Retinal pigment epithelial cell (primary cell): Measurements from ENCODE around the gene PAX8.

Source experiments
- DNase-seq: peaks from one replicate; pipeline ENCODE4 v3.0.0-alpha.2; 2010; ENCODE audit warnings: low read depth
- H3K4me3 ChIP-seq: 2 replicates; pipeline ENCODE4 v1.5.1; 2011; ENCODE audit warnings: mild to moderate bottlenecking, low read length, control low read depth, moderate library complexity
- TF ChIP-seq, protein P1 (sequence below): conservative IDR thresholded peaks from 2 replicates; pipeline ENCODE4 v1.5.1; 2011; ENCODE audit warnings: low read depth, low read length, control low read depth, inconsistent platforms

The PAX8 gene

GRCh38 chr2:113231064-113231463, 47.7 kb downstream of the PAX8 start:
- no peak for DNase-seq
- no peak overlapping the region for H3K4me3 ChIP-seq
- TF ChIP-seq, protein P1, sequence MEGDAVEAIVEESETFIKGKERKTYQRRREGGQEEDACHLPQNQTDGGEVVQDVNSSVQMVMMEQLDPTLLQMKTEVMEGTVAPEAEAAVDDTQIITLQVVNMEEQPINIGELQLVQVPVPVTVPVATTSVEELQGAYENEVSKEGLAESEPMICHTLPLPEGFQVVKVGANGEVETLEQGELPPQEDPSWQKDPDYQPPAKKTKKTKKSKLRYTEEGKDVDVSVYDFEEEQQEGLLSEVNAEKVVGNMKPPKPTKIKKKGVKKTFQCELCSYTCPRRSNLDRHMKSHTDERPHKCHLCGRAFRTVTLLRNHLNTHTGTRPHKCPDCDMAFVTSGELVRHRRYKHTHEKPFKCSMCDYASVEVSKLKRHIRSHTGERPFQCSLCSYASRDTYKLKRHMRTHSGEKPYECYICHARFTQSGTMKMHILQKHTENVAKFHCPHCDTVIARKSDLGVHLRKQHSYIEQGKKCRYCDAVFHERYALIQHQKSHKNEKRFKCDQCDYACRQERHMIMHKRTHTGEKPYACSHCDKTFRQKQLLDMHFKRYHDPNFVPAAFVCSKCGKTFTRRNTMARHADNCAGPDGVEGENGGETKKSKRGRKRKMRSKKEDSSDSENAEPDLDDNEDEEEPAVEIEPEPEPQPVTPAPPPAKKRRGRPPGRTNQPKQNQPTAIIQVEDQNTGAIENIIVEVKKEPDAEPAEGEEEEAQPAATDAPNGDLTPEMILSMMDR, result no peak

DNA sequence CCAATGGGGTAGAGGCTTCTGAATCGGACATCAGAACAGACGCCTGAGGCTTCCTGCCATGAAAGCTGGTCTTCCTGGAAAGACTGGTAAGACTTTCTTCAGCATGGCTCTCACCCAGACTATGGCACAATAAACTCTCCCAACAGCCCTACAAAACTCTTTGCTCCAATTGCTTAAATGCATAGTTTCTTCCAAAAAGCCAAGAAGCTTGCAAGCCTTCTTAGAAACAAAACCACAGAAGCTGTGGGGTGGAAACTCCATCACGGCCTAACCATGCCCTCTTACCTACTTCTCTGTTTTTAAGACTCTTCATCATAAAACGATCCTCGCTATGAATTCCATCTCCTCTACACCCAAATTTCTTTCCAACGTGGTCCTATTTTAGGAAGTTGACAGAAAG, 48.2 kb downstream of the PAX8 start:
- no peak overlapping the region for H3K4me3 ChIP-seq
- TF ChIP-seq, protein P1, result no peak
- no peak for DNase-seq

DNA sequence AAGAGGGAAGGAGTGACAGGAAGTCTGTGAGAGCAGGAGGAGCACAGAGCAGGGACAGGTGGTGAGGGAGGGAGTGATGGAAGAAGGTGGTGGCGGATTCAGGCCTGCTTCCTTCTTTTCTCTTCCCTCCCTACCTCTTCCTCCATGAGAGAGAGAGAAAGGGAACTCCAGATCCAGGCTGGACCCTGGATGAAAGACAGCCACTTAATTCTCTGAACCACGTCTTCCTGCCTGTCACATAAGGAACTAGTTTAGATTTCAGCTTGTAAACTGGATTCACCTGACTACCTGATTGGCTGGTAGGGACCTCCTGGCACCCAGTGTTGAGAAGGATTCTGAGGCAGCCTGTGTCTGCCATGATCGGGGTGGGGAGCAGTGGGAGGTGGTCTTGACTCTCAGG, 48.9 kb downstream of the PAX8 start:
- no peak overlapping the region for H3K4me3 ChIP-seq
- TF ChIP-seq, protein P1, result no peak
- no peak for DNase-seq

DNA sequence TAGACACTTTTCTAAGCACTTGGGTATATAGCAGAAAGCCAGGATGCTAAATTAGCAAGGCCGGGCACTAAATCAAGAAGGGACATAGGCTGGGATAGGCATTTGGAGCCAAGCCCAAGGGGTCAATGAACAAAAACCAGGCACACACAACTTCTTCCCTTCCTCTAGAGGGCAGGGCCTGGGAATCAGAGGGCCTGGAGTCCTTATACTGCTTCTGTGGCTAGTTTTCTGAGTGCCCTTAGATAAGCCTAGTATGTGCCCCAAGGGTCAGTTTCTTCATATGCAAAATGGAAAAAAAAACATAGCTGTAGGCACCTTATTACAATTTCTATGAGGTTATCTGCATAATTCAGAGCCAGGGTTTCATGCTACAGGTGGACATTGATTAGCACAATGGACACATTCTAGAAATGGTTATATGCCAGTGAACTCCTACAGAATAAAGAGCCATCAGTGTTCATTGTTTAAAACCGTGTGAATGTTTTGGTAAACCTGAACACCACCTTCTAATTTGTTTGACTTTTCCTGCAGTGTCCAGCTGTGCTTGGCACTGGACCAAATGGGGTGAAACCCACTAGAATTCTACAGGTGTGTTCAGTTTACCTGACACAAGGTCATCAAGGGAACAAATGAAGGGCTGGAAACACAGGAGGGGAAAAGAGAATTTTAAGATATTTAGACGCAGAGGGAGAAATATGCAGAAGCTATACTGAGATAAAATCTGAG, 49.6 kb downstream of the PAX8 start:
- TF ChIP-seq, protein P1, result no peak
- DNase-seq, result no peak
- H3K4me3 ChIP-seq, result no peak overlapping the region

DNA sequence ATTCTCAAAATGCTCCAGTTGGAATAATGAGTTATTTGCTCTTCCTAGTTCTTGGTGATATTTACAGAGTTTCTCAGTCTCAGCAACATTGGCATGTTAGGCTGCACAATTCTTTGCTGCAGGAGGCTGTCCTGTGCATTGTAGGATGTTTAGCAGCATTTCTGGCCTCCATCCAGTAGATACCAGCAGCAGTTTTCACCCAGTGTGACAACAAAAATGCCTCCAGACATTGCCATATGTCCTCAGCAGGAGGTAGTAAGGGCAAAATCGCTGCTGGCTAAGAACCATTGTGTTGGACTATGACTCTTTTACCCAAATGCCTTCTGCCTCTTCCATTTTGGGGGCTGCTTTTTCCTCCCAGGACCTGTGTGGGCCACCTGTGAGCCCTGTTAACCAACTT, 50.4 kb downstream of the PAX8 start:
- no peak overlapping the region for H3K4me3 ChIP-seq
- TF ChIP-seq, protein P1, result no peak
- no peak for DNase-seq

DNA sequence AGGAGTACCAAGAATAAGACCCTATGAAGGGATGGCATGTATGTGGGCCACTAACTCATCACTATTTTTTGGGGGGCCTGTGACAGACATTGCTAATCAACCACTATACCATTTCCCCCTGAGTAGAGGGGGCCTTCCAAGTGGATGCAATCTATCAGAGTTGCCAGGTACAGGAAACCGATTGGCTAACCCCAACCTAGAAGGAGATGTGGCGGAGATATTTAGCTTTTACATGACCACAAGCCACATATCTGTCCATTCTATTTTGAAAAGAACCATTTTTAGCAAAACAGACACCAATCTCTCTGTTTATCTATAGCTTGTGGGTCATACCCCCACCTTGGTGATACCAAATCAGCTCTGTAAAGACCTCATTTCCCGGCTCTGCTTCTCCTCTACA, 51.0 kb downstream of the PAX8 start:
- H3K4me3 ChIP-seq, result no peak overlapping the region
- TF ChIP-seq, protein P1, result no peak
- no peak for DNase-seq

DNA sequence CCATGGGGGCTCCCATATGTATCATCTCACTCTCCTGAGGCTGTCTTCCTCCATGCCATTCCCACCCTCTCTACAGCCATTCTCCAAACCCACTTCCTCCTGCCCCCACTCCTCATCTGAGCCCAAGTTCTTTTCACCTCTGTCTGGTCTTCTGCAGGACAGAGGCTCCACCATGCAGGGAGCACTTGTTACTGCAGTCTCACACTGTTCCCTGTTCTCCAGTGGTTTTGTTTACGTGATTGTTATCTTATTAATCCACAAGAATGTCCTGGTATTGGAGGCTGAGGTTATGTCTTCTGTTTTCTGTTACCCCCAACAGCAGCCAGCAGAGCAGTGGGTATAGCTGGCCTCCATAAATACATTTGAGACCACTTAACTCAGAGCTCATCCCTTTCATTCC, 51.4 kb downstream of the PAX8 start:
- TF ChIP-seq, protein P1, result no peak
- H3K4me3 ChIP-seq, result no peak overlapping the region
- no peak for DNase-seq
